Measurements from ENCODE around the gene IGSF3. TPM values are rescaled to one million over a fixed set of nuclear protein-coding genes. Genes with fewer than 3 reads are reported as not detected.

The IGSF3 gene
- total RNA-seq, 4 donors from 2014 or later: 2.6 to 4.6 (median 3.4) TPM

DNA sequence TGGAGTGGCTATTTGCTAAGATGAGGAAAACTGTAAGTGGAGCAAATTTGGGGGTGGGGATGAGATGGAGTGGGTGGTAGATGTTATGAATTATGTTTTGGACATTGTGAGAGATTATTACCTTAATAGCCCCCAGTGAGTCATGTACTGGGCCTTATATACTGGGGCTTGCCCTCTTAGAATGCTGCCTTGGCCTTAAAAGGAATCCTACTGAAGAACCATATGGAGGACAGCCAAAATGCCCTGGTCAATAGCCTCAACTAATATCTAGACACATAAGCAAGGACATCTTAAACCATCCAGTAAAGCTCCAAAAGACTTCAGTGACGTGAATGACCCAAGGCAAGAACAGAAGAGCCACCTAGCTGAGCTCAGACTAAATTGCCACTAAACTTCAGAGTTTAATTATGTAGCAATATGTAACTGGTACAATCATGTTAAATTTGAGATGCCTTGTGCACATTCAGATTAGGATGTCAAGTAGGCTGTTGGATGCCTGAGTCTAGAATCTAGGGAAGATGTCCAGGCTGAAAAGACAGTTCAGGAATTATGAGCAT lies 13.9 kb upstream of the IGSF3 start:
- DNase-seq (ENCODE audit: low spot score) (no peak), ATAC-seq (ENCODE audit: low FRiP score) (no peak)
- TF ChIP-seq, protein P1, sequence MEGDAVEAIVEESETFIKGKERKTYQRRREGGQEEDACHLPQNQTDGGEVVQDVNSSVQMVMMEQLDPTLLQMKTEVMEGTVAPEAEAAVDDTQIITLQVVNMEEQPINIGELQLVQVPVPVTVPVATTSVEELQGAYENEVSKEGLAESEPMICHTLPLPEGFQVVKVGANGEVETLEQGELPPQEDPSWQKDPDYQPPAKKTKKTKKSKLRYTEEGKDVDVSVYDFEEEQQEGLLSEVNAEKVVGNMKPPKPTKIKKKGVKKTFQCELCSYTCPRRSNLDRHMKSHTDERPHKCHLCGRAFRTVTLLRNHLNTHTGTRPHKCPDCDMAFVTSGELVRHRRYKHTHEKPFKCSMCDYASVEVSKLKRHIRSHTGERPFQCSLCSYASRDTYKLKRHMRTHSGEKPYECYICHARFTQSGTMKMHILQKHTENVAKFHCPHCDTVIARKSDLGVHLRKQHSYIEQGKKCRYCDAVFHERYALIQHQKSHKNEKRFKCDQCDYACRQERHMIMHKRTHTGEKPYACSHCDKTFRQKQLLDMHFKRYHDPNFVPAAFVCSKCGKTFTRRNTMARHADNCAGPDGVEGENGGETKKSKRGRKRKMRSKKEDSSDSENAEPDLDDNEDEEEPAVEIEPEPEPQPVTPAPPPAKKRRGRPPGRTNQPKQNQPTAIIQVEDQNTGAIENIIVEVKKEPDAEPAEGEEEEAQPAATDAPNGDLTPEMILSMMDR (IDR thresholded peaks at IDR 0.05): no peak

DNA sequence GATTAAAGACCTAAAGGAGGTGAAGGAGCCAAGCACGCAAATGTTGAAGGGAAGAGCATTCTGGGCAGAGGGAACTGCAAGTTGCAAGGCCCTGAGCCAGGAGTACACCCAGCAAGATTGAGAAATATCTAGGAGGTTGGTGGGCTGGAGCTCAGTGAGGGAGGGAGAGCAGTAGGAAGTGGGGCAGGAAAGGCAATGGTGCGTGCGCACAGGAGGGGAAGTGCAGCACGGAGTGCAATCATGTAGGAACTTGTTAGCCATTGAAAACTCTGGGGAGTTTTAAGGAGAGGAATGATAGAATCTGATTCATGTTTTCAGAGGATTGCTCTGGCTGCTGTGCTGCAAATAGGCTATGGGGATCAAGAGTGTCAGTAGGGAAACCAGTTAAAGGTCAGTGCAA lies 13.2 kb upstream of the IGSF3 start:
- DNase-seq (ENCODE audit: low spot score) (no peak), ATAC-seq (ENCODE audit: low FRiP score) (no peak)
- TF ChIP-seq, protein P1 (IDR thresholded peaks at IDR 0.05): no peak

DNA sequence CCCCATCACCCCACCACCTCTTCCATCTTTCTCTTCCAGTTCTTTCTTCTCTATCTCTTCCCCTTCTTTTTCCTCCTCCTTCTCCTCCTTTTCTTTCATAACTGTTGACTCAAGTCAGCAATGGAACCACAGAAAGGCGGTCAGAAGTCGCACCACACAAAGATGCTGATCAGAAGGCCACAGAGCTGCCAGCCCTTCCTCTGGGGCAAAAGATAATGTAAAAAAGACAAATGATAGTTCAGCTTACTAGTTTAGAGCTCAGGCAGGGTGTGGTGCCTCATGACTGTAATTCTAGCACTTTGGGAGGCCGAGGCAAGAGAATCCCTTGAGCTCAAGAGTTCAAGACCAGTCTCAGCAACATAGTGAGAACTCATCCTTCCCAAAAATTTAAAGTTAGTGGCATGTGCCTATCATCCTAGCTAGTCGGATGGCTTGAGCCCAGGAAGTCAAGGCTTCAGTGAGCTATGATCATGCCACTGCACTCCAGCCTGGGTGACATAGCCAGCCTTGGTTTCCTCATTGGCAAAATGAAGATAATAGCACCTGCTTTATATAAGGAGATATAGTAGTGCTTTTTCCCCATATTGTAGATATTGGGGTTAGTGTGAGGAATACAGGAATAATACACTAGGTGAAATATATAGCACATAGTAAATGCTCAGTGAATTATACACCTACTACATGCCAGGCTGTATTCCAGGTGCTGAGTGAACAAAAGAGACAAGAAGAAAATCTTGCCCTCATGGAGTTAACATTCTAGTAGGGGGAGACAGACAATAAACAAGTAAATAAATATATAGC lies 12.5 kb upstream of the IGSF3 start:
- no peak for DNase-seq (ENCODE audit: low spot score)
- TF ChIP-seq, protein P1 (IDR thresholded peaks at IDR 0.05): no peak
- ATAC-seq (ENCODE audit: low FRiP score): no peak

DNA sequence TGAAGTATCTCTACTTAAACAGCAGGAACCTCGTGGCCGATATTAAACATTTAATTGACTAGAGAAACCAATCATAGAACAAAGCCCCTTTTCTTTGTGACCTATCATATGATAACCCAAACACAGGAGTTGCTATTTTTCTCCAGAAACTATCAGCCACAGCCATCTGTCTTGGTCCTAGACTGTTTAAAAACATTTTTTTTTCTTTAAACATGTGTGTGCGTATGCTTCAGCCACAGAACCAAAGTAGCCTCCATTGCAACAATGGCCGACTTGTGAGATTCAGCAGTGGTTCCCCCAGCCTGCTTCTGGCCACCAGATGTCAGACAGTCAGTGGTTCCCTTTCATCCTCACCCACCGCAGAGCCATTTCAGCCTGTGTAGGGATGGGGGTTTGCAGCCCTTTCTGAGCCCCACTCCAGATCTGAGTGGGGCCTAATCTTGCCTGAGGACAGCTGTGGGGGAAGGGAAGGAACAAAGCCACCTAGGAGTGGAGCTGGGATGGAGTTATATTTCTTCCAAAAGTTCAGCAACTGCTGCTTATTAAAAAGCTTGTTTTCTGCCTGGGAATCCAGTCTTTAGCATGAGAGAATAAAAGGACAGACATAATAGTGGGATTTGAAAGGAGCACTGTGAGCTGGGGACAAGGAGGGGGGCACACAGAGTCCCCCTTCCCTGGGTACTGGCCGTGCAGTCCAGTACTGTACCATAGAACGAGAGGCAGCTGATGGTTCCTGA lies 11.7 kb upstream of the IGSF3 start:
- ATAC-seq (ENCODE audit: low FRiP score) (no peak), DNase-seq (ENCODE audit: low spot score) (no peak)
- TF ChIP-seq, protein P1 (IDR thresholded peaks at IDR 0.05): no peak

DNA sequence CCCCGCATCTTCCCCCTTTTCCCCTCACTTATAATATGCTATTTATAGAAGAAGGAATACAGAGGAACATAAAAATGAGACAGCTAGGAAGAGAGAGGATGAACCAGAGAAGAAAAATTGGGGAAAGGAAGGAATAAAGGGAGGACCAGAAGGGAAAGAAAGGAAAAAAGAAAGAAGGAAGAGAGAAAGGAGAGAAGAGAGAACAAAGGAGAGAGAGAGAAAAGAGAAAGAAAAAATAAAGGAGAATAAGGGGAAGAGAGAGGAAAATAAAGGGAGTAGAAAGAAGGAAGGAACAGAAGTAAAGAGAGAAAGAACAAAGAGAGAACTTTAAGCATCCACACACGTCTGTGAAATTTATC lies 11.2 kb upstream of the IGSF3 start:
- DNase-seq (ENCODE audit: low spot score) (no peak), ATAC-seq (ENCODE audit: low FRiP score) (no peak)
- TF ChIP-seq, protein P1 (IDR thresholded peaks at IDR 0.05): no peak

DNA sequence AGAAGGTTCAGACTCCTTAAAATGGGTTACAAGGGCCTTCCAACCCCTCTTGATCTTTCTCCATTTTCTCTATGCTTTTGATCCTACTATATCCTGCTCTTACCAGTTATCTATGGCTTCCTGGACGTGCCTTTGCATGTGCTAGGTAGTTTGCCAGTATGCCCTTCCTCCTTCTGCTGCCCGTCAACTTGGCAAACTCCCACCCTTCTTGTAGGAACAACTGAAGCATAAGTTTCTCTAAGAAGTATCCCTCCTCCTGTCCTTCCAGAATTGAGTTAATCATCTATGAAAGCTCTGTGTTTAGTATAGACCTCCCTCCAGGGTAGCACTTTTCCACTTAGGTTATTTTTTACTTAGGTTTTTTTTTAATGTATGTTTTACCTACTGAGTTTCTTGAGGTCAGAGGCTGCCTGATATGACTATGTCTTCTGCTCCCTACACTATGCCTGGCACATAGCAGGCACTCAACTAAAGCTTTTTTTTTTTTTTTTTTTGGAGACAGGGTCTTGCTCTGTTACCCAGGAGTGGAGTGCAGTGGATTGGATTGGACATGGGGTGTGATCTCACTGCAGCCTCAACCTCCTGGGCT lies 10.0 kb upstream of the IGSF3 start:
- no peak for ATAC-seq (ENCODE audit: low FRiP score)
- no peak for DNase-seq (ENCODE audit: low spot score)
- TF ChIP-seq, protein P1 (IDR thresholded peaks at IDR 0.05): no peak

All from omental fat pad (tissue), 4 donors.